GM21367 (cell line): Measurements from ENCODE around the gene PSTPIP1.

ENCODE experiments used
- ATAC-seq: cut with Tn5 transposase; IDR thresholded peaks from one replicate; pipeline ENCODE4 v1.9.1; 2021; ENCODE audit not compliant: unreplicated experiment

The PSTPIP1 gene

GRCh38 chr15:77039217-77039533, 44.2 kb downstream of the PSTPIP1 start:
- no peak for ATAC-seq

DNA sequence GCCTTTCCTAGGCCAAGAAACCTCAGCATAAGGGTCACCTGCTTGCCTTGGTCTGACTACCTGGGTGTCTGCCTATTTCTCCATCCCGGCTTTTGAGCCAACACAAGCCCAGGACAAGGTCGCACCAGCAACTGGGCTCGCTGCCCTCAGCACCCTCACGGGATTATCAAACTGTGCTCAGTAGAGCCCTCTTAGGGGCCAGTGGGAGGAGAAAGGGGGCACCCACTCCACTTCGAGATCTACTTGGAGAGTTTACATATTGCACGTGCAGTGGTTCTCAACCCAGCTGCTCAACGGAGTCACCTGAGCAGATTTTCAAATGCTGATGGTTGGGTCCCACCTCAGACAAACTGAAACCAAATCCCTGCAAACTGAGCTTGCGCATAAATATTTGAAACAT, 44.9 kb downstream of the PSTPIP1 start:
- ATAC-seq, result no peak

- no peak for ATAC-seq
These were observed 45.7 kb downstream of the PSTPIP1 start for GRCh38 chr15:77040673-77041072.

DNA sequence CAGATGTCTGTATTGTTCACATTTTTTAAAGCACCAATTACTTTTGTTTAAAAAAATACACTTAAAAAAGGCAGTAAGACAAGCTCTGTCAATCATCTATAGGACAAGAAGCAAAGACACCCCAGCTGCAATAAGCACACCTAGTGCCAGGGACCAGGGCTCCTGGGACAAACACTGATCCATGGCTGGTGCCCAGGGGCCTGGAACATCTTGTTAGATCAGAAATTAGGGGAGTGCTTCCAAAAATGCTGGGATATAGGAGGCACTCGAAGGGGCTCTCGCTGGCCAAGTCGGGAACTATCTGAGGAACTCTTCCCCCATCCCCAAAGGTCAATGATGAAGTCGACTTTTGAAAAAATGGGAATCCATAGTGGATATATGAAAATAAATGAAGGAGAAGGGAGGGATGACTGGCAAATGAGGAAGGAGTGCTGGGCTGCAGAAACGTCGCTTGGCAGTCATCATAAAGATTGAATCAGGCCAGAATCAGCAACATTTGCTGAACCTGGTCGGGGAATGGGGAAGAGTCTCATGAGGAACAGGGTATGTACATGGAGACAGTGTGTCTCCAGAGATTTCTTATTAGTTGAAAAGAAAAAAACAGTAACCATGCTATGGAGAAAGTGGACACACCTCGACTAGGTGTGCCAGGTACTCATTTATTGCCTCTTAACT, 47.5 kb downstream of the PSTPIP1 start:
- ATAC-seq, result no peak

DNA sequence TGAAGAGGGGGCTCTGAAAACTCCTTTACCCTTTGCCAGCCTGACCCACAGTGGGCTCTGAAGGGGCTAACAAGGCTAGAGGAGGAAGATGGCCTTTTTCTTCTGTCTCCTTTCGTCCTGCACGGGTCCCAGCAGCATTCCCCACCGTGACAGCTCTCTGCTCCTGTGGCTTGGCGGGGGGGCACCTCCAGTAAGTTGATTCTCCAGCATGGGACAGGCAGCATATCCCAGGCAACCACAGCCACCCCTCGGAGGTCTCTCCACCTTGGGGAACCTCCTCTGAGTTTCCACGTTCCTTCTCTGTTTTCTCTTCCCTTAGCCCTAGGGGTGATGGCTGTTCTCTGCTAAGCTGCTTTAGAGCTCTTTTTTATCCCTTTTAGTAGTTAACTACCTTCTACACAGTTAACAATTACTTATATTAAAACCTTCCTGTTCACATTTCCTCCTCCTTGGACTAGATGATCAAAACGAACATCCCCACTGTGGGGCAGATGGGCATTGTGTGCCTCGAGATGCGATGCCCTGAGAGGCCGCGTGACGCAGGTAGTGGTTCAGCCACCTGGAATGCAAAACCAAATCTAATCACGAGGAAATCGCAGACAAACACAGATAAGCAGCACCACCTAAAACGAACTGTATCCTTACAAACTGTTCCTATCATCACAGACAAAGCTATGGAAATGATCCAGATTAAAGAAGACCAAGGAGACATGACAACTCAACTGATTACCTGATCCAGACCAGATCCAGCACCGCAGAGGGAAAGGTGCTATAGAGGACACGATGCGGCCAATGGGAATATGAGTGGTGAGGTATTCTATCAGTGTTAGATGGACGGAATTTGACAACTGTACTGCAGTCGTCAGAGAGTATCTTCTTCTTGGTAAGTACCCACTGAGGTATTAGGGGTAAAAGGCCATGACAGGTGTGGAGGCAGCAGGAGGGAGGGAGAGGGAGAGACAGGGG, 48.3 kb downstream of the PSTPIP1 start:
- no peak for ATAC-seq

DNA sequence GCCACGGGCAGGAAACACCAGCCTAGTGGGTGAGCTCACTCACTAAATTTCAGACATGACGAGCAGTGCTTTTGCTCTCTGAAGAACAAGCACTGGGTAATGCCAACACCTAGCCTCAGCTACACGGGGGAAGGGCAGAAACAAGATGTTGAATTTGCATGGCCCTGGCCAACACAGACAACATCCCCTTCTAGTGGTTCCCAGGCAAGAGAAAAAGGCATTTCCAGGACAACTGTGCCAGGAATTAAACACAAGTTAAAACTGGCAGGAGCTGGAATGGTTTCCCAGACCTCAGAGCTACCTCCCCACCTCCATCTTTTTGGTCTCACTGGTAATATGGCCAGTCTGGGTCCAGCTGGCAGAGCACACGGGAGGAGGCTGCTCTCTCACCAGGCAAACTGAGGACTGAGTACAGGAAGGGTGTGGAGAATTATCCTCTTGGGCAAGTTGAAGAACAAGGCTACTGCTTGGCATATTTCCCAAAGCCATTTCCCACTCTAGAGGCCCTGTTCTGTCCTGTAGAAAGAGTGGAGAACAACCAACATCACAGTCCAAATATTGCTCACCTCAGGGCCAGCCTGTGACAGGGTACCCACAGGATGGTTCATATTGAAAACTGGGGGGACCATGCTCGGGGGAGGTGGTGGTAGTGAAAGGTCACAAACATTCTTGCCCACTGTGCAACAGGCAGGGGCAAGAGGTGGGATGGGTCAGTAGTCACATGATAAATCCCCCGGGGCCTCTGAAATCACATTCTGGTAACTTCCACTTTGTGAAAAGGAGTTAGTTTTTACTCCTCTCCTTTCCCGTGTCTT, 49.5 kb downstream of the PSTPIP1 start:
- no peak for ATAC-seq

- no peak for ATAC-seq
These were observed 51.1 kb downstream of the PSTPIP1 start for GRCh38 chr15:77045985-77046384.

DNA sequence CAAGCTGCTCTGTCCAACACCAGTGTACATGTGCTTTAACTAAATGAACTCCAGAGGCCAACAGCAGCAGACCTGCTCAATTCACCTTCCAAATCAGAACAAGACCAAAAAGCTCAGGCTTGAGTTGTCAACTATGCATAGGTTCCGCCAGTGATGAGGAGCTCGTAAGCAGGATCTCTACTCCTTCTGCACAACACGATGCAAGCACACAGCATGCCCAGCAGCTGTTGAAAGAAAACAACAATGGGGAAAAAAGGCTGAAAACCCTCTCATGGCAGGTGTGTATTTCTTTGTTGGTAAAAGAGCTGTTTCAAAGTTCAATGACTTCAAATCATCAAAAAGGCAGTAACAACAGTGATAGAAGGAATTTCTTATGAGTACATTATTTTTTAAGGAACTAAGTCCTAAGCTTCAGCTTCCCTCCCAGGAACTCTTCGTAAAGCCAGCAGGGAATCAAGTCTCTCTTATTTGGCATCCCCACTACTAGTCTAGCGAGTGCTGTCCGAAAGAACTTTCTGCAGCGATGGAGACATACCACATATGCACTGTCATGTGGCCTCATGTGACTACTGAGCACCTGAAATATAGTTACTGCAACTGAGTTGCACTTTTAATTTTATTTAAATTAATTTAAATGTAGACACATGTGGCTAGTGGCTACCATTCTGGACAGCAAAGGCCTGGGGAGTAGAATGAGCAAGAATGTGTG, 51.9 kb downstream of the PSTPIP1 start:
- no peak for ATAC-seq

GRCh38 chr15:77048135-77048876, 53.4 kb downstream of the PSTPIP1 start:
- no peak for ATAC-seq

GRCh38 chr15:77052556-77052955, 57.6 kb downstream of the PSTPIP1 start:
- no peak for ATAC-seq

DNA sequence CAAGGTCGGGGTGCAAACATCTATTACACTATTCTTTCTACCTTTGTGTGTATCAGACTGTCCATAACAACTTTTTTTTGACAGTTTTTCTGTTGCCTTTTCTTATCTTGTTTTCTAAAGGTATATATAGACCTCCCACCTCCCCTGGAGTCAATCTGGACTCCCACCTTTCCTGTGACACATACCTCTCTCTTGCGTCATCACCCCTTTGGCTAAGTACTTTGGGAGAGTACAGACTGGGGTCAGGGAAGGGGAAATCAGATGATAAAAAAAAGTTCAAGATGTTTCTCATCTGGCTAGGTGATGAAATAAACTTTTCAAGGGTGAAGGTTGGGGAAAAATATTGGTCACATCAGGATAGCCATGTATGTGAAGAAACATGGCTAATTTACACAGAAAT, 58.8 kb downstream of the PSTPIP1 start:
- ATAC-seq, result no peak

GRCh38 chr15:77057072-77057471, 62.1 kb downstream of the PSTPIP1 start:
- ATAC-seq, result no peak

DNA sequence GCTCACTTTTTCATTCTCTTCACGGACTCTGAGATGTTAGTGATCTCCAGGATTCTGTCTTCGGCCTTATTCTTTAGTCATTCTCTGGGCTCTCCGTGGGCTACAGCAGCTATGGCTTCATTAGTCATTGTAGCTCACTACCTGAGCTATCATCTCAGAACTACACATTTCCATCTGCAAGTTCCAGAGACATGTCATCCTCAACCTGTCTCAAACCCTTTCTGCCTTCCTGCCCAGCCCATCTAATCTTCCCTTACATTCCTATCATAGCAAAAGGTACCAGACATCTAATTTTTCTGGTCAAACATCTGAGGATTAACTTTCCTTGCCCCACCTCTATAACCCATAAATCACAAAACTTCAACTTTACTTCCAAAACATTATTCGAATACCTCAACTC, 62.8 kb downstream of the PSTPIP1 start:
- no peak for ATAC-seq

DNA sequence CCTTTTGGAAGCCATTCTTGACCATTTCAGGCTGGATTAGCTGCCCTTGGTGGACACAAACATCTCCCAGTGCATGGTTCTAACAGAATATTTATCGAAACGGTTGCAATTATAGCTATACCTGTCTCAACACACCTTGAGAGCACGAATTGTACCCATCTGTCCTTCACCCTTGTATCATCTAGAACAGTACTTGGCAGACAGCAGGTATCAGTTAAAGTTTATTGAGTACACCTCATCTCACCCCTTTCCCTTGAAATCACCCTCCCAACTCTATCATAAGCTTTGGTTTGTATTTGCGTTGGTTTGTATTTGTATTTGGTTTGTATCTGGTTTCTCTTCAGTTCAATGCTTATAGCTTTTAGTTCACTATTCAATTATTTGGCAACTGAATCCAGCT, 63.5 kb downstream of the PSTPIP1 start:
- ATAC-seq, result no peak

GRCh38 chr15:77059786-77060361, 64.9 kb downstream of the PSTPIP1 start:
- no peak for ATAC-seq

- ATAC-seq, result no peak
These were observed 65.6 kb downstream of the PSTPIP1 start for GRCh38 chr15:77060546-77060945.

DNA sequence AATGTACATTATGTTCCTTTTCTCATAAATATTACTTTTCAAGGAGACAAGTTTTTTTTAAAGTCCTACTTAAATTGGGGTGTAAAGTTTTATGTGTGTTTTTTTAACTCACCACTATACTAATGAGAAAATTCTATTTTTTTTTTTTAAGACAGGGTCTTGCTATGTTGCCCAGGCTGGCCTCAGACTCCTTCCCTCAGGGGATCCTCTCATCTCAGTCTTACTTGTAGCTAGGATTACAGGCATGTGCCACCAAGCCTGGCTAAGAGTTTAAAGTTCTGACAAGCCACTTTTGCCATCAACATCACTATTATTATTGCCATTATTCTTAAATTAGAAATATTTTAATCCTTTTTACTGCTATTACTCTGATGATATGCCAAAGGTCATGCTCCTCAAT, 68.3 kb downstream of the PSTPIP1 start:
- ATAC-seq, result no peak

DNA sequence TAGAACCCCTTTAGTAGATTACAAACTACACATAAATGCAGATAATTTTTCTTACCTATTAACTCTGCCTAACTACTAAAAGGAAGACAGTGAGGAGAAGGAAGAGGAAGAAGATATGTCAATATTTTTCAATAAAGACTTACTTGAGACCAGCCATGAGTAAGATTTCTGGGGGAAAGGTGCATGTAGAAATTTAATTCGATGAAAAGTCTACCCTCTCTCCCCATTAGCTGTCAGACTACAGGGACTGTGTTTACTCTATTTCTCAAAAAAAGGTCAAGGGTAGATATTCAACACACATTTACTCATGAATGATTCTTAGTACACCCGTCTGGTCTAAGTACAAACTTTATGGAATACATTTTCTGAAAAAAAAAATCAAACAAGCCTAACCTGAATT, 69.1 kb downstream of the PSTPIP1 start:
- no peak for ATAC-seq

- no peak for ATAC-seq
These were observed 69.8 kb downstream of the PSTPIP1 start for GRCh38 chr15:77064539-77065308.
